HG03439 (cell line): ENCODE measurements around the gene MARK1.
A peak's percentile ranks its signal among the peaks of the same experiment; 100 is the strongest.
"Not testable (repeated sequence)": the region's sequence is repeated elsewhere in the genome, so short reads cannot be mapped to it uniquely, and the experiment has no call there.

Experiments used
- ATAC-seq: cut with Tn5 transposase; IDR thresholded peaks from one replicate; pipeline ENCODE4 v1.9.1; 2021; ENCODE audit warnings: mild to moderate bottlenecking, moderate library complexity; ENCODE audit not compliant: unreplicated experiment

Gene MARK1

GRCh38 chr1:220605651-220606050 lies 77.7 kb downstream of the MARK1 start:
- not testable (repeated sequence) for ATAC-seq

- not testable (repeated sequence) for ATAC-seq
Observed at GRCh38 chr1:220611100-220611499, 83.2 kb downstream of the MARK1 start.

DNA sequence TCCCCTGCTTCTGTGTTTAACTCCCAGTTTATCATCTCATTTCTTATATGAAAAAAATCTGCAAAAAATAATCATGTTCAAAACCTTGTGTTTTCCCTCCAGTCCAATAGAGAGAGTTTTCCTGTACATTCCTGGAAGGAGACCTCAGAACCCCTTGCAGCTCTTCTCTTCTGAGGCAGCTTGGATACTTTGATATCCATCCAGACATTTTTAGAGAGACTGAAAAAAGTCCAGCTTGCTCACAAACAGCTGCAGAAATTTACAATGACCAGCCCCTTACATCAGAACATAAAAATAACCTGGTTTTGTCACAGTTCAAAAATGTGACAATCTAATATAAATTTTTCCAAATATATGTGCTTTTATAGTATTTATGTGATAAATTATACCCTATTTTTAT lies 88.9 kb downstream of the MARK1 start:
- ATAC-seq, result no peak

GRCh38 chr1:220628431-220628830 lies 100.5 kb downstream of the MARK1 start:
- ATAC-seq, result no peak

DNA sequence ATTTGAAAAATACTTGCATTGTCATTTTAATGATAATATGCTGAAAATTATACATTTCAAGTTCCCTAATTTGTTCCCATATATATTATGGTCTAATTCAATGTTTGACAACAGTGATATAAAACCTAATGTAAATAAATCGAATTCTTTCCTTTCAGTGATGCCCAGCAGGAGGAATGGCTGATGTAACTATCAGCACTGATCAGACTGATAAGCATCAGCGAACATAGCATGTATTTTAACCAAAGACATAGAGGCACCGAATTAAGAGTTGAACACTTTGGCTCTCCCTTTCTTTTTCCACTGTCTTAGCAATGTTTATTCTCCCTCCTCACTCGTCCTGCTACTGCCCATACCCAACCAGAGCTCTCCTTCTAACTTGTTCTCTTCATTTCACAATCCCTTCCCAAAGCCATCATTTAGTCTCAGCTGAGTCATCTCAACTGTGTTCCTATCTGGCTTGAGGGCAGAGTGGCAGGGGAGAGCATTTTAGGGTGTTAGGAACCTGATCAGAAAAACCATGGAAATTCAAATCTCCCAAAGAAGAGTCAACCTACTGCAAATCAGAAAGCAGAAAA lies 103.4 kb downstream of the MARK1 start:
- ATAC-seq, result no peak

DNA sequence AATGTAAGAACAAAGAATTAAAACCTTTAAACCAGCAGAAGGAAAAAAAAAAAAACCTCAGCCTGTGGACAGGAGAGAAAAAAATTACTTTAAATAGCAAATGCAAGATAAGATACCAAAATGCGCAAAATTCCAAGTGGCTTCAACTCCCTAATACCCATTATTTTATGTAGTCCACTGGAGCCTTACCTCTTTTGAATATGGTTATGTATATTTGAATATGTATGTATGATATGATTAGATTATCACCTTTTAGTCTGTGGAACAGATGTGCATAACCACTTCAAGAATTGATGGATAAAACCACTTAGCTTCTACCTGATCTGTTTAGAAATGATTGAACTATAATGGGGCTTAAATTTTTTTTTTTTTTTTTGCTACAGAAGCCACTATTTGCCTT lies 109.8 kb downstream of the MARK1 start:
- ATAC-seq, result no peak

DNA sequence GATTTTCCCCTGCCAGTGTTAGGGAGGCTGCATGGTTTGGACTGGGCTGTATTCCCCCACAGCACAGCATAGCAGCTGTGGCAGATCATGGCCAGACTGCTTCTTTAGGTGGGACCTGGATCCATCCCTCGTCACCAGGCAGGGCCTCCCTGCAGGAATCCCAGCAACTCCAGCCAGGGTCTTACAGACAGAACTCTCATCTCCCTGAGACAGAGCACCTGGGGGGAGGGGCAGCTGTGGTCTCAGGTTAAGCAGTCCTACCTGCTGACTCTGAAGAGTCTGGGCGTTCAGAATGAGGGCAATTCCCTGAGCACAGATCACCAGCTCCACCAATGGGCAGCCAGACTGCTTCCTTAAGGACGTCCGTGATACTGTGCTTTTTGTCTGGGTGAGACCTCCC lies 114.3 kb downstream of the MARK1 start:
- ATAC-seq, result no peak

DNA sequence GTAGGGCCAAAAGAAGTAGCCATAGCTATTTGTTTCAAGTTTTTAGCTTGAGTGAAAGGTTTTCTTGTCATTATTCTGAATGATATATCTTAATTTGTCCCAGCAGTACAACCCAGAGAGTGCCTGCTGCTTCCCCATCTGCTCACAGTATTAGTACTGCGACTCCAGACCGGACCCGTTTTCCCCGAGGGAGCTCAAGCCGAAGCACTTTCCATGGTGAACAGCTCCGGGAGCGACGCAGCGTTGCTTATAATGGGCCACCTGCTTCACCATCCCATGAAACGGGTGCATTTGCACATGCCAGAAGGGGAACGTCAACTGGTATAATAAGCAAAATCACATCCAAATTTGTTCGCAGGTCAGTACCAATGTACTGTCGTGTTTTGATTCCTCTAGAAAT lies 125.1 kb downstream of the MARK1 start:
- ATAC-seq, result no peak

GRCh38 chr1:220655509-220655908 lies 127.6 kb downstream of the MARK1 start:
- ATAC-seq, result peak; percentile 94

DNA sequence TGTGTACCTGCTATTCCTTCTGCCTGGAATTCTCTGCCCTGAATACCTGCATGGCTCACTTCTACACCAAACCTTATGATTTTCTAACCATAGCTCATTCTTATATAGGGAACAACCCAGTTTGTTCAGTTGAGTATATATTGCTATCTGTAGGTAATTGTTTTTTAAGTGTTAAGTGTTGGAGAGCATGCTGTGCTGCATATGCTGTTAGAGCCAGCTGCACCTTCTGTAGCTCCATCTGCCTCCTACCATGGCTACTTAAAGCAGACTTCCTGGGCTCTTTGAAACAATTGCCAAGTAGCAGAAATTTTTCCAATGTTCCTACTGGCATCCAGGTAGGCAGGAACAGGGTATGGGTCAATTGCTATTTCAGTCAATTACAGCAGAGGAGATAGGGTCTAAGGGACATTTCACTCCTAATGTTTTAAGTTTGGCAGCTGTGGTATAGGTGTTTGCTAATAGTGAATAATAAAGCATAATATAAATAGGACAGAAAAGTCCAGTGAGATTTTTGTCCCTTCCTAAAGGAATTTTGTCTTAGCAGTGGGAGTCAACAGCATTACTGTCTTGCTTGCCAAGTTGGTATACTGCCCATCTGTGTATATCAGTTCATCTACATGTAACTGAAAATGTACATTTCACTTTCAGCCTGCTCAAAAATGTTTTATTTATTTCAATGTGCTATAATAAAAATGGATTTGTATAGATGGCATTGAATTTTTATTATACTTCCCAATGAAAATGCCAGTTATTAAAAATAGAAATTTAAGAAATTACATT lies 128.2 kb downstream of the MARK1 start:
- peak; percentile 41 for ATAC-seq

- no peak for ATAC-seq
Observed at GRCh38 chr1:220666349-220666748, 138.4 kb downstream of the MARK1 start.

GRCh38 chr1:220669005-220669404 lies 141.1 kb downstream of the MARK1 start:
- ATAC-seq, result no peak

DNA sequence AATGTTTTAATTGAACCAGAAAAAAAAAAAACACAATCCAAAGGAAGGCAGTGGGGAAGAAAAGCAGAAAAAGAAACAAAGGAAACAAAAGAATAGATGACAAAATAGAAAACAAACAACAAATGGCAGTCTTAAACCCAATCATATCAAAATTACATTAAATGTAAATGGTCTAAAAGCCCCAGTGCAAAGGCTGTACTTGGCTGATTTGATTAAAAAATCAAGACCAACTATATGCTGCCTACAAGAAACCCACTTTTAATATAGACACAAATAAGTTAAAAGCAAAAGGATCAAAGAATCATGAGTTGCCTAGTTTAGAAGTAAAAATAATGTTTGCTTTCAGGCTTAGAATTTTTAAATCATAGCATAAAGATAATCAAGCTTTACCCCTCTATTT lies 142.4 kb downstream of the MARK1 start:
- ATAC-seq, result no peak

DNA sequence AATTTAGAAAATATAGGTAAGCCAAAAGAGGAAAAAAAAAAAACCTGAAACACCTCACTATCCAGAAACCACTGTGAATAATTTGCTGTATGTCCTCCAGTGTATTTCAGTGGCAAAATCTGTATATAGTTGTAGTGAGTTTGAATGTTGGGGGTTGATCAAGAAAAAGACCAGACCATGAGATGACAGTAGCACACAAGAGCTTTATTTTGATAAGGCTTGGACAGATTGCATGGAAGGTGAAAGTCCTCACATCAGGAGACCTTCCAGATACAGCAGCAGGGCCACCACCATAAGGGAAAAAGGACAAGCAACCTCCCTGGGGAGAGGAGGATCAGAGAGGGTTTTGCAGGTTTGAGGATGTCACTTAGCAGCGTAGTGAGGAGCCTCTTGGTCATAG lies 146.0 kb downstream of the MARK1 start:
- no peak for ATAC-seq

DNA sequence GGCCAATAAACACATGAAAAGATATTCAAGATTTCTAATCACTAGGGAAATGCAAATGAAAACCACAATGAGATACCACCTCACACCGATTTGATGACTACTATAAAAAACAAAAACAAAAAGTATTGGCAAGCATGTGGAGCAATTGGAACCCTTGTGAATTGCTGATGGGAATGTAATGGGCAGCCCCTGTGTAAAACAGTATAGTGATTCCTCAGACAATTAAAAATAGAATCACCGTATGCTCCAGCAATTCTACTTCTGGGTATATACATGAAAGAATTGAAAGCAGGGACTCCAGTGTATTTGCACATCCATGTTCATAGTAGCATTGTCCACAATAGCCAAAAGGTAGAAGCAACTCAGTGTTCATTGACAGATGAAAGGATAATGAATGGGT lies 149.3 kb downstream of the MARK1 start:
- no peak for ATAC-seq

- peak; percentile 89 for ATAC-seq
Observed at GRCh38 chr1:220680085-220680687, 152.2 kb downstream of the MARK1 start.

GRCh38 chr1:220681220-220681880 lies 153.4 kb downstream of the MARK1 start:
- ATAC-seq, result no peak

DNA sequence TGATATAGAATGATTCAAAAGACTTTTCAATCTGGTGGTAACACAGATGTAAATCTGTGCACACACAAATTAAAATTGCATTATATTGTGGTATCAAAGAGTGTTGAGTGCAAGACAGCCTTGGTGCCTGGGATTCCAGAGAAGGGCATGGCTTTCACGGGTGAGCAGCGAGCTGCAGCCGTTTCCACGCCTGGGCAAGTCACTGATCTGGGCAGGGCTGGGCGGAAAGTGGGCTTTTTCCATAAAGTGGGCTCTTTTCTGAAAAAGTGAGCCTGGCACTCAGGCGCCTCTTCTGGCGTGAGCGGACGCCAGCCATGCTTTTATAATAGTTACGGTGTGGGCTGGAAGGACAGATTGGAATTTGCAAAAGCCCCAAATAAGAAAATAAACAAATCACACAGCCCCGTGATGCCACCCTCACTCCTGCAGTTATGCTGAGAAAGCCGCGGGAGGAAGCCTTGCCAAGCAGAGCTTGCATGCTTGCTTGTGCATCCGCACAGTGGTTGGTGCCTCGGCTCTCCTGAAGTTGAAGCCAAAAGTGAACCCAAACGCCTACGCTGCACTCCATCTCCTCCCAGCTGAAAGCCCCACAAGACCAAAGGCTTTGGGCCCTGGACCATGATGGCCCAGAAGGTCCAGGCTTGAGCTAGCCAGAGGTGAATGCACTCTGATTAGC lies 155.1 kb downstream of the MARK1 start:
- ATAC-seq, result no peak

GRCh38 chr1:220683716-220684115 lies 155.8 kb downstream of the MARK1 start:
- not testable (repeated sequence) for ATAC-seq

GRCh38 chr1:220684890-220685289 lies 157.0 kb downstream of the MARK1 start:
- ATAC-seq, result no peak

DNA sequence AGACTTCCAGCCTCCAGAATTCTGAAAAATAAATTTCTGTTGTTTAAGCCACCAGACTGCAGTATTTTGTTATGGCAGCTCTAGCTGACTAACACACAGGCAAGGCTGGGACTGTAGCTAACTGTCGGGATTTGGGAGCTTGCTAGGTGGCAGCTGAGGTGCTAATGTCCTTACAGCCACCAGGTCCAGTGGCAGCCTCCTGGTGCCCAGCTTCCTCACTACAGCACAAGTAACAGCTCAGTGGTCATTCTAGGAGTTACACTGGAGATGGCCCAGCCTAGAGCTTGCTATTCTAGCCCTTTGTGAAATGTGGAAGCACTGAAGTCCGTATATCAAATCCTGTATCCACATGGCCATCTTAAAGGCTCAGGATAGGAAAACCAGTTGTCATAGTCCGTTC lies 157.9 kb downstream of the MARK1 start:
- no peak for ATAC-seq
